HuH-7 (cell line): ENCODE measurements around the gene B4GALT2.

ENCODE experiments used
- DNase-seq: peaks from one replicate; pipeline ENCODE4 v3.0.0; 2011; ENCODE audit warnings: low spot score

The B4GALT2 gene

GRCh38 chr1:43969746-43970466 lies 9.1 kb upstream of the B4GALT2 start, which contains the start of gene DPH2:
Gene DPH2 (plus strand): TSS chr1:43970010. CDS start chr1:43970176, 166 bp downstream.
- DNase-seq = peak; percentile 99

- DNase-seq = no peak
These were observed 8.5 kb upstream of the B4GALT2 start for GRCh38 chr1:43970502-43970901.

GRCh38 chr1:43970911-43971310 lies 8.1 kb upstream of the B4GALT2 start:
- no peak for DNase-seq

DNA sequence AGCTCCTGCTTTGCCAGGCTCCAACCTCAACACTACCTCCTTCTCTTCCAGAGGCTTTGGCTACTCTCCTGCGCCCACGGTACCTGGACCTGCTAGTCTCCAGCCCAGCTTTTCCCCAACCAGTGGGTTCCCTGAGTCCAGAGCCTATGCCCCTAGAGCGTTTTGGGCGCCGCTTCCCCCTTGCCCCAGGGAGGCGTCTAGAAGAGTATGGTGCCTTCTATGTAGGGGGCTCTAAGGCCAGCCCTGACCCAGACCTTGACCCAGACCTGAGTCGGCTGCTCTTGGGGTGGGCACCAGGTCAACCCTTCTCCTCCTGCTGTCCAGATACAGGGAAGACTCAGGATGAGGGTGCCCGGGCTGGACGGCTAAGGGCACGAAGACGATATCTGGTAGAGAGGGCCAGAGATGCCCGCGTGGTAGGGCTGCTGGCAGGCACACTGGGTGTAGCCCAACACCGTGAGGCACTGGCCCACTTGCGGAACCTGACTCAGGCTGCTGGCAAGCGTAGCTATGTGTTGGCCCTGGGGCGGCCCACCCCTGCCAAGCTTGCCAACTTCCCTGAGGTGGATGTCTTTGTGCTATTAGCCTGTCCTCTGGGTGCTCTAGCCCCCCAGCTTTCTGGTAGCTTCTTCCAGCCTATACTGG lies 7.6 kb upstream of the B4GALT2 start:
- DNase-seq = no peak

GRCh38 chr1:43973981-43974442 lies 5.0 kb upstream of the B4GALT2 start:
- no peak for DNase-seq

- peak; percentile 97 for DNase-seq
These were observed 4.4 kb upstream of the B4GALT2 start, which contains the start of gene ATP6V0B for GRCh38 chr1:43974443-43975248. Gene ATP6V0B (plus strand): TSS chr1:43974960. CDS start chr1:43975041, 81 bp downstream.

DNA sequence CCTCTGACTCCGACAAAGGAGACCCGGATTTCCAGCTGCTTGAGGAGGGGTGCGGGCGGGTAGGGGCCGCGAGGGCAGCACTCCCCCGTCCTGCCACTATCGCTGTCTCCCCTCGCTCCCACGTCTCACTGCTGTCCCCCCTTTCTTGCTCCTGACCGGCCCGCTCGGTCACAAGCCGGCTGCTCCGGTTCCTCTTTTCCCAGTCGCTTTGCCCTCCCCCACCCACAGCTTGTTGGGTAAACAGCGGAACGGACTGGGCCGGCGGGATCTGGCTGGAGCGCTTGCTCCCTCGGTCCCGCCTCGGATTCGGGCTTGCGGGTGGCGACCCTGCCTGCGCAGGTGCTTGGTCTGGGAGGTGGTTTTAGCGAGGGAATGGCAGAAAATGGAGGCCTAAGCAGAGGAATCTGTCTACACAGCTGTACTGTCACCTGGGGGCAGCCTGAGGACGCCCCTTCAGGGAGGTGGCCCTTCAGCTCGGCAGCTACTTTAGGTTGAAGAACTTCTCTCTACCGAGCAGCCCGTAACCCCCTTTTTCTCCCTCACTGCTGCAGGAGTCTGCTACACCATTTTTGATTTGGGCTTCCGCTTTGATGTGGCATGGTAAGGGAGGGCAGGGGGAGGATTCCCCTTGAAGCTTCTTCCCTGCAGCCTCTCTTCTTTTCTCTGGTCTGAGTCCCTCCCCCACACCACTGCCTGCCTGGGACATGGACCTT lies 3.6 kb upstream of the B4GALT2 start:
- DNase-seq = no peak

DNA sequence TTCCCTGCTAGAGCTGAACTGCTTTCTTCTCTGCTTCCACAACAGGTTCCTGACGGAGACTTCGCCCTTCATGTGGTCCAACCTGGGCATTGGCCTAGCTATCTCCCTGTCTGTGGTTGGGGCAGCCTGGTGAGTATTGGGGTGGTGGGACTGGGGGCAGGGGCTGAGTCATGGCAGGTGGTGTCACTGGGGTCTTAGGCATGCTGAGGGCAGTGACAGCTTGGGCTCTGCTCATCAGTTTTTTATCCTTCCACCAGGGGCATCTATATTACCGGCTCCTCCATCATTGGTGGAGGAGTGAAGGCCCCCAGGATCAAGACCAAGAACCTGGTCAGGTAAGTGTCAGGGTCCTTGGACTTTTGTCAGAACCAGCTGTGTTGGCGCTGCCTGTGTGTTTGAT lies 3.0 kb upstream of the B4GALT2 start:
- DNase-seq = no peak

GRCh38 chr1:43976890-43977289 lies 2.1 kb upstream of the B4GALT2 start:
- DNase-seq = no peak

DNA sequence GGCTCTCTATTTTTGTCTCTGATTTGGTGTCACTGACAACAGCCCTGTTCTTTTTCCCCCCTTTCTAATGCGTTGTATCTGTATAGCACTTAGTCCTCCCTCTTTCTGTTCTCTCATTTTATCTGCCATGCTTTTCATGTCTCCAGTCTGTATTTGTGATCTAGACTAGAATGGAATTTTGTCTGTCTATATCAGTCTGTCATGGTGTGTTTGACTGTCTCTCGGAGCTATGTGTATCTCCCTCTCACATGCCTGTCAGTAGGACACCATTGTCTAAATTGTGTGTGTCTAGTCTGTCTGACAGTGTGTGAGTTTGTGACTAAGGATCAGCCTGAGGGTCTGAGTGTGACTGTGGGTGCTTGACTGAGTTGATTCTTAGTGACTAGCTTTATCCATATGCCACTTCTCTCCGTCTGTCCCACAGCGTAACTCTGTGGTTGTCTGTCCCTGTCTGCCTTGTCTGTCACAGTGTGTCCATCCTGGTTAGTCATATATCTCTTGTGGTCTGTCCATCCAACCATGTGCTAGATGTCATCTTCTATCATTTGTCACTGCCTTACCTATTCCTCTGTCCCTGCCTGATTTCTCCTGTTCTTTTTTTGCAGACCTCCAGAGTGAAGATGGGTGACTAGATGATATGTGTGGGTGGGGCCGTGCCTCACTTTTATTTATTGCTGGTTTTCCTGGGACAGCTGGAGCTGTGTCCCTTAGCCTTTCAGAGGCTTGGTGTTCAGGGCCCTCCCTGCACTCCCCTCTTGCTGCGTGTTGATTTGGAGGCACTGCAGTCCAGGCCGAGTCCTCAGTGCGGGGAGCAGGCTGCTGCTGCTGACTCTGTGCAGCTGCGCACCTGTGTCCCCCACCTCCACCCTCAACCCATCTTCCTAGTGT lies 1.4 kb upstream of the B4GALT2 start:
- no peak for DNase-seq

- no peak for DNase-seq
These were observed 803 bp upstream of the B4GALT2 start for GRCh38 chr1:43978264-43978550.

DNA sequence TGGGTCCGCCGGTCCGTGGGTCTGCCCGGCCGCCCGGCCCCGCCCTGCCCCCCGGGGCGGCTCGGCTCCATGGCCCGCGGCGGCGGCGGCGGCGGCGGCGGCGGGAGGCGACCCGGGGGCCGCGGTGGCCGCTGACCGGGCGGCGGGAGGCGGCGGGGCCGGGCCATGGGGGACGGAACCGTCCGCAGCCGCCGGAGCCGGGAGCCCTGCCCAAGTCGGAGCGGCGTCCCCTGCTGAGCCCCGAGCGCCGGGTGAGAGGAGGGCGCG lies 184 bp downstream of the B4GALT2 start:
- DNase-seq = no peak

GRCh38 chr1:43979528-43980254 lies 681 bp downstream of the B4GALT2 start:
- DNase-seq = no peak

DNA sequence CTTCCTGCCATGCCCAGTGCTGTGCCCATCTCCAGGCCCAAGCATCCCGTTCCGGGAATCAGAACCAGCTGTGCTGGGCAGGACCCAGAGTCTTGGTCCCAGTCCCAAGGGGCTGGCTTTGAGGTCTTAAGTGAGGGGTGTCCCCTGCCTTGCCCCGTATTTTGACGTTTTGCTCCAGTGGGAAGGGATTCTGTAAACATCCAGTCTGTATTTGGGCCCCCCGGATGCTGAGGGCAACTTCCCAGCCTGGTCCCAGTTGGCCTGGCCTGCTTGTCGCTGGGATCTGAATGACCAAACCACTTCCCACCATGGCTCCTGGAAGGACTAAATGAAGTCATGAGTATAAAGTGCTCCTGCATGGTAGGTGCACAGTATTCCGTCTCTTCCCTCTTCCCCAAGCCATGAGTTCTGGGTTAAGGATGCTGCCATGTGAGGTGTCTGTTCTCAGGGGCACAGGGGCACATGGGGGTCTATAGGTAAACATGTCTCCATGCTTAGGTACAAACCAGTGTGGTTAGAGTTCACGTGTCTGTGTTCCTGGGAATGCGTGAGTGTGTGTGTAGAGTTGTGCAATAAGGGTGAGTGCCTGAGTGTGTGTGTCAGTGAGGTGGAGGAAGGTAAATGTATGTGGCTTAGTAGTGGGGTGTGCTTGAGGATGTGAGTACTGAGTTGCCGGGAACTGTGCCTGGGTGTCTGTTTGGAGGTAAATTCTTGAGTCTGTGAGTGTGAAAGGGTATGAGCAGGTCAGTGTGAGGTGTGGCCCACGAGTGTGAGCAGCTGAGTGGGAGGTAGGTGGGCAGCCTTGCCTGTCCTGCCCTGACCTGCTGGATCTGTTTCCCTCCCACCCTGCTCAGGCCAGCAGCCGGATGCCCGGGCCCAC lies 1.5 kb downstream of the B4GALT2 start:
- DNase-seq = no peak

DNA sequence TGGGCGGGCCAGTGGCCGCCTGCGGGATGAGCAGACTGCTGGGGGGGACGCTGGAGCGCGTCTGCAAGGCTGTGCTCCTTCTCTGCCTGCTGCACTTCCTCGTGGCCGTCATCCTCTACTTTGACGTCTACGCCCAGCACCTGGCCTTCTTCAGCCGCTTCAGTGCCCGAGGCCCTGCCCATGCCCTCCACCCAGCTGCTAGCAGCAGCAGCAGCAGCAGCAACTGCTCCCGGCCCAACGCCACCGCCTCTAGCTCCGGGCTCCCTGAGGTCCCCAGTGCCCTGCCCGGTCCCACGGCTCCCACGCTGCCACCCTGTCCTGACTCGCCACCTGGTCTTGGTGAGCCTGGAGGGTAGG lies 2.1 kb downstream of the B4GALT2 start:
- DNase-seq = no peak

GRCh38 chr1:43981636-43982035 lies 2.6 kb downstream of the B4GALT2 start:
- DNase-seq = no peak

- DNase-seq = no peak
These were observed 3.2 kb downstream of the B4GALT2 start for GRCh38 chr1:43982241-43982640.

- DNase-seq = no peak
These were observed 3.8 kb downstream of the B4GALT2 start for GRCh38 chr1:43982808-43983207.

- no peak for DNase-seq
These were observed 4.4 kb downstream of the B4GALT2 start for GRCh38 chr1:43983253-43983899.
